ENCODE measurements around the gene CPT1B.

DNA sequence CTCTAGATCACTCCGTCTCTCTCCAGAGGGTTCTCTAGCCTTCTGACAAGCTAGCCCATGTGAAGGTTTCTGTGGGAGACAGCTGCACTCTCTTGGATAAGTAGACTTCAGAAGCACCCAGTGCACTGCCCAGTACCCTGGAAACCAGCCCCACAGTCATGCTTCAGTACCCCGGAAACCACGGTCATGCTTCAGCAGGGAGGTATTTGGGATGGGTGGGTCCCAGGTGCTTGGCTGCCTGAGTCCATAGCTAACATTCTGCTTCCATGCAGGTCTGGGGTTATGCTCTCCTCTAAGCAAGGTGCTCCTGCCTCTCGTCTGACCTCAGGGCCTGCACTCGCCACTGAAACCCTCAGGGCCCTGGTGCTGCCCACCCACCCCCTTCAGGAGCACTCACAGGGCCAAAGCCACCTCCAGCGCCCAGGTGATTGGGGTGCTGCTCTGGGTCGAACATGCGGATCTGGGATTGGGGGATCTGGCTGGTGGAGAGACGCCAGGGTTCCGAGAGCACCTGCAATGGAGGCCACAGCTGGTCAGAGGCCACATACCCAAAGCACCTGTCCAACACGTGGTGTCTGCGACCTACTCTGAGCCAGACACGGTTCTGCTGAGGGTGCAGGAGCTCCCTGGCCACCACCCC lies 8.2 kb downstream of the CPT1B start:
- TF ChIP-seq, protein P1, sequence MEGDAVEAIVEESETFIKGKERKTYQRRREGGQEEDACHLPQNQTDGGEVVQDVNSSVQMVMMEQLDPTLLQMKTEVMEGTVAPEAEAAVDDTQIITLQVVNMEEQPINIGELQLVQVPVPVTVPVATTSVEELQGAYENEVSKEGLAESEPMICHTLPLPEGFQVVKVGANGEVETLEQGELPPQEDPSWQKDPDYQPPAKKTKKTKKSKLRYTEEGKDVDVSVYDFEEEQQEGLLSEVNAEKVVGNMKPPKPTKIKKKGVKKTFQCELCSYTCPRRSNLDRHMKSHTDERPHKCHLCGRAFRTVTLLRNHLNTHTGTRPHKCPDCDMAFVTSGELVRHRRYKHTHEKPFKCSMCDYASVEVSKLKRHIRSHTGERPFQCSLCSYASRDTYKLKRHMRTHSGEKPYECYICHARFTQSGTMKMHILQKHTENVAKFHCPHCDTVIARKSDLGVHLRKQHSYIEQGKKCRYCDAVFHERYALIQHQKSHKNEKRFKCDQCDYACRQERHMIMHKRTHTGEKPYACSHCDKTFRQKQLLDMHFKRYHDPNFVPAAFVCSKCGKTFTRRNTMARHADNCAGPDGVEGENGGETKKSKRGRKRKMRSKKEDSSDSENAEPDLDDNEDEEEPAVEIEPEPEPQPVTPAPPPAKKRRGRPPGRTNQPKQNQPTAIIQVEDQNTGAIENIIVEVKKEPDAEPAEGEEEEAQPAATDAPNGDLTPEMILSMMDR (IDR thresholded peaks at IDR 0.05): no peak
- TF ChIP-seq EP300 (IDR thresholded peaks at IDR 0.05) (no peak), POLR2AphosphoS5 (IDR thresholded peaks at IDR 0.05) (no peak)
